ENCODE data around the gene PDE1A.

DNA sequence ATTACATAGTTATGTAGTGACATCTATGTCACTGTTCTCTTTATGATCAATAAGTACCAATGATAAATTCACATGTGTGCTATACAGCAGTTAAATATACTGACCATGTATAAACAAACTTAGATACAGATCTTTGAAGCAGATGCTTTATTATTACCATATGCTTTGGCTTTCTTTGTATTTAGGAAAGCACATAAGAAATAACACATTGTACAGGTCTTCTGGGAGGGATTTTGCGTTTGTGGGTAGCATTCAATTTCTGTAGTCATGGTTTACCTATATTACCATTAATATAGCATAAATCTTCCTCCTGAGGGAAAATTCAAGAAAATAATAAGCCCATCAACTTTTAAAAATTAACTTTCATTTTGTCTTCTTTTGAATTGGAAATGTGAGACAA is 1.6 kb upstream of the PDE1A start:
- TF ChIP-seq CTCF (conservative IDR thresholded peaks at IDR 0.05) = no peak
- TF ChIP-seq EZH2 (IDR thresholded peaks at IDR 0.05; ENCODE audit: low read depth) = no peak
